Stimulated activated CD4-positive, alpha-beta T cell treated with anti-CD3 and anti-CD28 coated beads, Interleukin-12 subunit alpha, Interleukin-12 subunit beta, amount 100 ng/mL, for 4 hours (primary cell): ENCODE data around the gene POU4F1.
A peak's percentile ranks its signal among the peaks of the same experiment; 100 is the strongest.
"Not testable (repeated sequence)": the region's sequence is repeated elsewhere in the genome, so short reads cannot be mapped to it uniquely, and the experiment has no call there.

Experiments
- DNase-seq: peaks from one replicate; pipeline ENCODE4 v3.0.0-alpha.2; 2020

POU4F1 gene, protein sequence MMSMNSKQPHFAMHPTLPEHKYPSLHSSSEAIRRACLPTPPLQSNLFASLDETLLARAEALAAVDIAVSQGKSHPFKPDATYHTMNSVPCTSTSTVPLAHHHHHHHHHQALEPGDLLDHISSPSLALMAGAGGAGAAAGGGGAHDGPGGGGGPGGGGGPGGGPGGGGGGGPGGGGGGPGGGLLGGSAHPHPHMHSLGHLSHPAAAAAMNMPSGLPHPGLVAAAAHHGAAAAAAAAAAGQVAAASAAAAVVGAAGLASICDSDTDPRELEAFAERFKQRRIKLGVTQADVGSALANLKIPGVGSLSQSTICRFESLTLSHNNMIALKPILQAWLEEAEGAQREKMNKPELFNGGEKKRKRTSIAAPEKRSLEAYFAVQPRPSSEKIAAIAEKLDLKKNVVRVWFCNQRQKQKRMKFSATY

GRCh38 chr13:78603240-78603957, at the start of gene POU4F1:
Gene POU4F1, minus strand, starts transcription at chr13:78603552. Its CDS starts 226 bp downstream, at chr13:78603326.
- DNase-seq: peak; percentile 56

- DNase-seq: no peak
These were observed 49.3 kb upstream of the POU4F1 start for GRCh38 chr13:78652651-78653050.

GRCh38 chr13:78650717-78651083, 47.3 kb upstream of the POU4F1 start:
- no peak for DNase-seq

DNA sequence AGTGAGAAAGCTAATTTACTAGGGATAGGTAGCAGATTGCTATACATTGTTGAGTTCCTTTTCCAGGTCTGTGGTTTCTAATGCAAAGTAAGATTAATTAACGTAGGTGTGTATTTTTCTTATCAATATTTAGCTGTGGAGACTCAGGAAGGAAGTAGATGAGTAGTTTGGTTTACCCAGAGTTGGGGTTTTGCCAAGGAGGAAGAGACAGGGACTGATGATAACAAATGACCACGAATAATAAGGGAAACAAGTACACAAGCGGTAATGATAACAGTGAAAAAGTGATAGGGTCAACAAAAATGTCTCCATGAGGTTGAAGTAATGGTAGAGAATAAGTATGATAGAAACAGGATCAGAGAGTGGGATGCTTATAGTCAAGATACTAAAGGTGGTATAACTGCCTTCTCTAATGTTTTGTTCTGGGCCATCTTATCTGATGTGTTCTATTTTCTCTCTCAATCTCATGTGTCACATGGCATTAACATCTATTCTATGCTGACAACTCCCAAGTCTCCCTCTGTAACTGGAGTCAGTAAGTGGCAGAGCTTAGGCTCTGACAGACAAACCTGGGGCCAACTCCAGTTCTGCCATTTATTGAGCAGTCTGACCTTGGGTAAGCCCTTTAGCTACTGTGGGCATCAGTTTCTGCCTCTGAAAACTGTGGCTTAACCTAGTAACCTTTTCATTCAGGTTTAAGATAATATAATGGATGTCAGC, 46.8 kb upstream of the POU4F1 start:
- no peak for DNase-seq

GRCh38 chr13:78647109-78647678, 43.8 kb upstream of the POU4F1 start:
- DNase-seq: not testable (repeated sequence)

- no peak for DNase-seq
These were observed 34.9 kb upstream of the POU4F1 start for GRCh38 chr13:78638216-78638615.

- DNase-seq: no peak
These were observed 33.1 kb upstream of the POU4F1 start for GRCh38 chr13:78636495-78636894.

- DNase-seq: no peak
These were observed 29.6 kb upstream of the POU4F1 start for GRCh38 chr13:78632996-78633395.

DNA sequence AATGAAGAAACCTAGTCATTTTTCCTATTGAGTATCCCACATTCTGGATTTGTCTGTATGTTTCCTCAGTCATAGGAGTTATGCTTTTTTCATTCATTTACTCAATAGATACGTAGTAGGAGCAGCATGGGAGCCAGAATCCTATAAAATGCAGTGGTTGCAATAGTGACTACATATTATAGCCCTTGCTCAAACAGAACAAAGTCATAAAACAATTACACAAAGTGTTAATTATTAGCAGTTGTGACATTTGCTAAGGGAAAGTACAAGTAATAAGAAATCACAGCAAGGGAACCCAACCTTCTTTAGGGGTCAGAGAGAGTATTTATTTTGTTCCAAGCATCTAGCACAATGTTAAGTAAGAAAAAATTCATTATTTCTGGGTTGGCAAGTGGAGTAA, 27.7 kb upstream of the POU4F1 start:
- no peak for DNase-seq

DNA sequence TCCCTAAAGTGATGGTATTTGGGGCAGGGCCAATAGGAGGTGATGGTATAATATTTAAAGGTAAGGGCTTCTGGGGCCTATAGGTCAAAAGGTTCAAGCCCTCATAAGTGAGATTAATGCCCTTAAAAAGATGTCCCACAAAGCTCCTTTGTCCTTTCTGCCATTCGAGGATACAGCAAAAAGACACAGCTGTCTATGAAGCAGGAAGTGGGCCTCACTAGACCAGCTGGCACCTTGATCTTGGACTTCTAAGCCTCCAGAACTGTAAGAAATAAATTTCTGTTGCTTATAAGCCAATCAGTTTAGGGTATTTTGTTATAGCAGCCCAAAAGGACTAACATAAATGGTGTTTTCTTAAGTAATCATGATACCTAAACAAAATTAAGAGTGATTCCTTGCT, 27.2 kb upstream of the POU4F1 start:
- DNase-seq: no peak

DNA sequence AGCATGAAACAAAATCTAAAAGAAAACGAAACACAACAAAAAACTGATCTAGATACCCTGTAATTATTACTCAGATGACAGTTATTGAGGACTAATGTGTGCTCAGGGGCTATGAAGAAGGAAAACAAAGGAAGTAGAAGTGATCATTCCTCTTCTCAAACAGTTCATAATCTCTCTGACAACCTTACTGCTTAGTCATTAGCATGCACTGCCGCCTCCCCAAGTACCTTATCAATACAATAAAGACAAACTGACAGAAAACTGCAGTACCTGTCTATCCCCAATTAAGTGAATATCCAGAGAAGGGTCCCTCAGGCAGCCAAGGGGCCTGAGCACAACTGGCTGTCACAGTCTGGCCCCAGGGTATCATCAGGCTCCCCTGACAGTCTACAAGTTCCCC, 22.0 kb upstream of the POU4F1 start:
- DNase-seq: no peak

DNA sequence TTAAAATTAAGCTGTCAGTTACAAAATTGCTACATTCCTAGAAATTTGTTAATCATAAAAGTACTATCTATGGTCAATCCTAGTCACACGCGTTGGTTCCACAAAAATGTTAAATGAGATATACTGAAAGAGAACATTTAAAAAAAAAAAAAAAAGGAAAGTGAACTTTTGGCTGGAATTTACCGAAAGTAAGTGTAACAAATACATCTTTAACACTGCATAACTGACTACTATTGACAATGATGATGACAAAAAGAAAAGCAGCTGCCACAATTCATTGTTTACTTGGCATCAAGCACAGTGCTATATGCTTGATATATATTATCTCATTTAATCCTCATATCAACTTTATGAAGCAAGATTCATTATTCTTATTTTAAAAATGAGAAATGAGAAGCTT, 19.8 kb upstream of the POU4F1 start:
- DNase-seq: no peak

DNA sequence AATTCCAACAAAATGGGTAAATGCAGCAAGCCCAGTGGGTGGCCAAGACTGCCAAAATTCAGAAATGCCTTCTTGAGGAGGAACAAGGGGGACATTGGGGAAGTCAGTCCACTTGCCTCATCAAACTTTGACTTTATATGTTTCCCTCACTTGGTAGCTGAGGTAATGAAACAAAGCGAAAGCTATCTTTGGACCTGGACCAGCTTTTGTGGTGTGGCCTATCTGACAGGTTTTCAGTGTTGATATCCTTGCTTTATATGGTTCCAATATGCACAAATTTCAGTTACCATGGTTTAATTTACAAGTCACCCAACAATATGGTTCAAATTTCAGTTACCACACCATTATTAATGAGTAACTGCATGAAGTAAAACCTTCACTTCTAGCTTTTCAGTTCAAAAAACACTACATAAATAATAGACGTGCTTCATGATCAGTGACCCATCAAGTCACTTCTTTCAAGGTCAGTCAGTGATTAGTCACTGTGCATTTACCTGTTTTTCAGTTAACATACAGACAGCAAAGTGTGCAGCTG, 17.7 kb upstream of the POU4F1 start:
- DNase-seq: no peak

DNA sequence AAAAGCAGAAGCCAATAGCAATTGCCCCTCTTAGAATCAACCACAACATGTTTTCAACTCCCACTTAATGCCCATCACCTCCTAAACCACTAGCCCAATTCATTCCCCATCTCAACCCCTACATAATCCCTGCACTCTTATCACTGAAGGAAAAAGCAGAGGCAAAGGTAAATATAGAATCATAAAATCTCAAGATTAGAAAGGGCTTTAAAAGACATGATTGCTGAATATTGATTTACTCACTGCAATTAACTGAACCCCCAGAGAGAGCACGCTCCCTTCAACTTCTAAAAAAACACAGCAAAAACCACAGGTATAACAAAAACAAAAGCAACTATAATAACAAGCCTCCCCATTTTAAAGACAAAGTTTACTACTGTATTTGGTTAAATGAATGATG, 15.1 kb upstream of the POU4F1 start:
- no peak for DNase-seq

DNA sequence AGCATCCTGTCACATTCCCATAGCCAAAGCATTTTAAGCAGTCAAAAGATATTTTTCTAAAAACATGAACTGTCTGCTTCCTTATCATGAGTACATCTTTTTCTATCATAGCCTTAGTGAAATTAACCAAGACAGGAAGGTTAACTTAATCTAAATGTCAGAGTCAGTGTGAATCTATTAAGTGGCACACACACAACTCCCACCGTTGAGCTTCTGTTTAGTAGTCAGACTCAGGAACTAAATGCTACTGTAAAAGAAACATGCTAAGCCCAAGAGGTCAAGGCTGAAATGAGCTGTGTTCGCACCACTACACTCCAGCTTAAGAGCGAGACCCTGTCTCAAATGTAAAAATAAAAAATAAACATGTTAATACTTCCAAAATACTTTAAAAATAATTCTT, 7.7 kb upstream of the POU4F1 start:
- DNase-seq: no peak

DNA sequence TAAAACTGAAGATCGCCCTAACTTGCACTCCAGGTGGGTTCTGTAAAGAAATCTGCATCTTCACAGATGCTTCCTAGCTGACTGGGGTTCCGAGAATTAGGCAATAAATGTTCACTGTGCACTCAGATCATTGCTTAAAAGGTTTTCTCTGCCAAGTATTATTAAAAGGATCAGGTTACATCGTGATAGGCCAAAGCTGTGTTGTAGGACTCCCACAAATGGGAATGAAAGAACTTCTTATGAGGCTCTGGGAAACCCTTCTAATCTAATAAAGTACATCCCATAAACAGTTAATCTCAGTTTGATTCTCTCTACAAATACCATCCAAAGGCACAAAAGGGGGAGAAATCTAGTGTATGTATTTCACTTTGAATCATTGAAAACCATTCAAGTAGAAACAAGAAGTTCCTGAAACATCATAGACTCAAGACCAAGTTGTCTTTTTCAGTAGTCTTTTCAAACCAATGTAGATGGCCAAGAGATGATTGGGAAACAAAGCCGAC, 7.1 kb upstream of the POU4F1 start:
- no peak for DNase-seq

- DNase-seq: no peak
These were observed 6.3 kb upstream of the POU4F1 start for GRCh38 chr13:78609464-78610205.

GRCh38 chr13:78608688-78609463, 5.5 kb upstream of the POU4F1 start:
- no peak for DNase-seq

- no peak for DNase-seq
These were observed 4.9 kb upstream of the POU4F1 start for GRCh38 chr13:78608252-78608687.

- DNase-seq: no peak
These were observed 4.3 kb upstream of the POU4F1 start for GRCh38 chr13:78607409-78608251.
